ENCODE measurements around the gene IFNGR1. TPM values are rescaled to one million over a fixed set of nuclear protein-coding genes. Genes with fewer than 3 reads are reported as not detected.

Gene IFNGR1
- total RNA-seq, 2 donors from 2014 or later, result 23.7 to 30.2 TPM

DNA sequence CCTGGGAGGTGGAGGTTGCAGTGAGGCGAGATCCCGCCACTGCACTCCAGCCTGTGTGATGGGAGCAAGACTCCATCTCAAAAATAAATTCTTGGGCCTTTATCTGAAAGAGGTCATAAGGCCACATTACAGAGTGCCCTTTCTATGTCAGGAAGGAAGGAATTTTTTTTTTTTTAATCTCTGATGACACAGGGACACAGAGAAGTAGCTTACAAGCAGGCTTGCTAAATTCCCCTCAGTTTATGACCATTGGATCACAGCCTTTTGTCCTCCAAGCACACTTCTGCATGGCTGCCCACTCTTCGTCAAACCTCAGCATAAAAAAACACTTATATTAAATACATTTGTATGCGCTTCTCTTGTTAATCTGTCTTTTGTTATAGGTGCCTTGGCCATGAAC lies 7.5 kb upstream of the IFNGR1 start:
- H3K36me3 Mint-ChIP-seq (ENCODE audit: low read depth), result no peaks in the 10 kb centered on the region
- 93% methylated on average over 3 of the region's 4 CpGs; no CpG with 5 or more reads in 1 of the 2 experiments for WGBS, 2 experiments (ENCODE audit: insufficient coverage in 1 of 2, insufficient read length in 1 of 2)
- no peak overlapping the region for H3K4me3 Mint-ChIP-seq
- H3K9ac ChIP-seq (ENCODE audit: extremely low read depth, low read length, poor library complexity, severe bottlenecking), result no peak overlapping the region
- no peak for DNase-seq
- H3K9me3 Mint-ChIP-seq, result peaks cover 4% of the 10 kb centered on the region
- no peak overlapping the region for H3K27ac Mint-ChIP-seq
- no peak overlapping the region for H3K27ac ChIP-seq (ENCODE audit: low read depth, low read length)
- H3K4me3 ChIP-seq (ENCODE audit: low read length), result no peak overlapping the region
- no peaks in the 10 kb centered on the region for H3K36me3 ChIP-seq (ENCODE audit: control insufficient read depth, insufficient read depth, low read length)
- peaks cover 5% of the 10 kb centered on the region for H3K4me1 Mint-ChIP-seq
- no peaks in the 10 kb centered on the region for H3K27me3 ChIP-seq (ENCODE audit: control insufficient read depth, insufficient read depth, low read length, poor library complexity, severe bottlenecking)
- H3K27me3 Mint-ChIP-seq (ENCODE audit: insufficient read depth), result peaks cover 15% of the 10 kb centered on the region
- no peaks in the 10 kb centered on the region for H3K9me3 ChIP-seq (ENCODE audit: control insufficient read depth, low read length)
- TF ChIP-seq, protein P1, sequence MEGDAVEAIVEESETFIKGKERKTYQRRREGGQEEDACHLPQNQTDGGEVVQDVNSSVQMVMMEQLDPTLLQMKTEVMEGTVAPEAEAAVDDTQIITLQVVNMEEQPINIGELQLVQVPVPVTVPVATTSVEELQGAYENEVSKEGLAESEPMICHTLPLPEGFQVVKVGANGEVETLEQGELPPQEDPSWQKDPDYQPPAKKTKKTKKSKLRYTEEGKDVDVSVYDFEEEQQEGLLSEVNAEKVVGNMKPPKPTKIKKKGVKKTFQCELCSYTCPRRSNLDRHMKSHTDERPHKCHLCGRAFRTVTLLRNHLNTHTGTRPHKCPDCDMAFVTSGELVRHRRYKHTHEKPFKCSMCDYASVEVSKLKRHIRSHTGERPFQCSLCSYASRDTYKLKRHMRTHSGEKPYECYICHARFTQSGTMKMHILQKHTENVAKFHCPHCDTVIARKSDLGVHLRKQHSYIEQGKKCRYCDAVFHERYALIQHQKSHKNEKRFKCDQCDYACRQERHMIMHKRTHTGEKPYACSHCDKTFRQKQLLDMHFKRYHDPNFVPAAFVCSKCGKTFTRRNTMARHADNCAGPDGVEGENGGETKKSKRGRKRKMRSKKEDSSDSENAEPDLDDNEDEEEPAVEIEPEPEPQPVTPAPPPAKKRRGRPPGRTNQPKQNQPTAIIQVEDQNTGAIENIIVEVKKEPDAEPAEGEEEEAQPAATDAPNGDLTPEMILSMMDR (conservative IDR thresholded peaks at IDR 0.05), result no peak
- no peaks in the 10 kb centered on the region for H3K4me1 ChIP-seq (ENCODE audit: control insufficient read depth, insufficient read depth, low read length)

- H3K27ac ChIP-seq (ENCODE audit: low read depth, low read length), result no peak overlapping the region
- no peaks in the 10 kb centered on the region for H3K9me3 Mint-ChIP-seq
- H3K4me3 Mint-ChIP-seq, result no peak overlapping the region
- WGBS, 2 experiments (ENCODE audit: insufficient coverage in 1 of 2, insufficient read length in 1 of 2), result 82 to 100% methylated on average over 2 of the region's 2 CpGs
- no peaks in the 10 kb centered on the region for H3K36me3 ChIP-seq (ENCODE audit: control insufficient read depth, insufficient read depth, low read length)
- no peaks in the 10 kb centered on the region for H3K27me3 ChIP-seq (ENCODE audit: control insufficient read depth, insufficient read depth, low read length, poor library complexity, severe bottlenecking)
- peaks cover 5% of the 10 kb centered on the region for H3K27me3 Mint-ChIP-seq (ENCODE audit: insufficient read depth)
- H3K27ac Mint-ChIP-seq, result no peak overlapping the region
- H3K4me1 Mint-ChIP-seq, result peaks cover 11% of the 10 kb centered on the region
- H3K9ac ChIP-seq (ENCODE audit: extremely low read depth, low read length, poor library complexity, severe bottlenecking), result no peak overlapping the region
- DNase-seq, result no peak
- TF ChIP-seq, protein P1 (conservative IDR thresholded peaks at IDR 0.05), result no peak
- no peaks in the 10 kb centered on the region for H3K4me1 ChIP-seq (ENCODE audit: control insufficient read depth, insufficient read depth, low read length)
- no peak overlapping the region for H3K4me3 ChIP-seq (ENCODE audit: low read length)
- H3K9me3 ChIP-seq (ENCODE audit: control insufficient read depth, low read length), result no peaks in the 10 kb centered on the region
- no peaks in the 10 kb centered on the region for H3K36me3 Mint-ChIP-seq (ENCODE audit: low read depth)
Measured at GRCh38 chr6:137224799-137225198, 5.6 kb upstream of the IFNGR1 start.

DNA sequence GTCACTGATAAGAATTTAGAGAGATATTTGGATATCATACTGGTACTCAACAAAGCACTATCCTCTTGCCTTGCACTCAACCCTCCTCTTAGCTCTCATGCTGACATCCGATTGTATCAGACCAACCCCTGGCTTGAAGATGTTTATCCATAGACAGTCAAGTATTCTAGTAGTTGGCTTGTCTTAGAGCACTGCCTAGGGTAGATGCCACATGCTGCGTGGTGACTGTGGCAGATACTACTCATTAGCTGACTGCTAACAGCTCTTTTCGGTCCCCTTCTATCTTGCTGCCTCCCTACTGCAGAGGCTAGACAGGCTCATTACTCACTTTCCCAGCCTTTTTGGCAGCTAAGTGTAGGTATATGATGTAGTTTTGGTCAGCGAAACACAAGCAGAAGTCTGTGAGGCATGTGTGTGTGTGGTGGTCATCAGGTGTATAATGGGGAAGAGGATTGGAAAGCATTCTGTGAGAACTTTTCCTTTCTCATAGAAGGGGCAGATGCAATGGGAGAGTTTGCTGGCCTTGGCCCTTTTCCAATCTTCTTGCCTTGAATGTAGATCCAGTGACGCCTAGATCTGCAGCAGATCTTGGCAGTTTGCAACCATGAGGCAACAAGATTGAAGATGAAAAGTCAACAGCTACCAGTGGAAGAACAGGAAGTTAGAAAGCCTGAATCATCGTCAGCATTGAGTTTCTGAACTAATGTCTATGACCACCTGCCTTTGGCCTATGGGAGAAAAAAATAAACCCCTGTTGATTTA lies 4.4 kb upstream of the IFNGR1 start:
- 93 to 100% methylated on average over 5 to 6 of the region's 6 CpGs for WGBS, 2 experiments (ENCODE audit: insufficient coverage in 1 of 2, insufficient read length in 1 of 2)
- no peak overlapping the region for H3K4me3 Mint-ChIP-seq
- no peaks in the 10 kb centered on the region for H3K4me1 ChIP-seq (ENCODE audit: control insufficient read depth, insufficient read depth, low read length)
- peaks cover 14% of the 10 kb centered on the region for H3K4me1 Mint-ChIP-seq
- H3K36me3 ChIP-seq (ENCODE audit: control insufficient read depth, insufficient read depth, low read length), result no peaks in the 10 kb centered on the region
- H3K36me3 Mint-ChIP-seq (ENCODE audit: low read depth), result no peaks in the 10 kb centered on the region
- no peak overlapping the region for H3K27ac Mint-ChIP-seq
- H3K27me3 Mint-ChIP-seq (ENCODE audit: insufficient read depth), result no peaks in the 10 kb centered on the region
- no peak overlapping the region for H3K27ac ChIP-seq (ENCODE audit: low read depth, low read length)
- no peak for DNase-seq
- H3K27me3 ChIP-seq (ENCODE audit: control insufficient read depth, insufficient read depth, low read length, poor library complexity, severe bottlenecking), result no peaks in the 10 kb centered on the region
- H3K9ac ChIP-seq (ENCODE audit: extremely low read depth, low read length, poor library complexity, severe bottlenecking), result no peak overlapping the region
- TF ChIP-seq, protein P1 (conservative IDR thresholded peaks at IDR 0.05), result no peak
- no peaks in the 10 kb centered on the region for H3K9me3 ChIP-seq (ENCODE audit: control insufficient read depth, low read length)
- H3K9me3 Mint-ChIP-seq, result no peaks in the 10 kb centered on the region
- no peak overlapping the region for H3K4me3 ChIP-seq (ENCODE audit: low read length)
